Suprapubic skin (tissue), 4 donors: ENCODE results near the gene RAX2. TPM values are rescaled to one million over a fixed set of nuclear protein-coding genes. Genes with fewer than 3 reads are reported as not detected.

Source experiments
- DNase-seq, 2 donors: peaks; one replicate each; pipeline ENCODE4 v3.0.0-alpha.2; 2019; ENCODE audit warnings: low spot score in 2 of 2
- H3K27ac ChIP-seq: fragments of 200-600 bp; sonication (generic); one replicate; pipeline ENCODE4 v1.5.1; 2019
- H3K27me3 ChIP-seq: fragments of 200-600 bp; sonication (generic); one replicate; pipeline ENCODE4 v1.5.1; 2019
- H3K36me3 ChIP-seq: fragments of 200-600 bp; sonication (generic); one replicate; pipeline ENCODE4 v1.5.1; 2019
- H3K4me1 ChIP-seq: fragments of 200-600 bp; sonication (generic); one replicate; pipeline ENCODE4 v1.5.1; 2019
- H3K4me3 ChIP-seq: fragments of 200-600 bp; sonication (generic); one replicate; pipeline ENCODE4 v1.5.1; 2019; ENCODE audit warnings: mild to moderate bottlenecking
- H3K9me3 ChIP-seq: fragments of 200-600 bp; sonication (generic); one replicate; pipeline ENCODE4 v1.5.1; 2019
- EP300 ChIP-seq: sonication (generic); formaldehyde crosslinking; IDR thresholded peaks from one replicate; pipeline ENCODE4 v1.6.1; 2017; ENCODE audit warnings: antibody characterized with exemption
- POLR2A ChIP-seq, 2 donors: fragments of 450-650 bp; IDR thresholded peaks; one replicate each; pipeline ENCODE4 v1.6.1; 2017; ENCODE audit warnings: antibody characterized with exemption in 2 of 2, mild to moderate bottlenecking in 2 of 2, moderate library complexity in 2 of 2
- POLR2AphosphoS5 ChIP-seq, 3 donors: sonication (generic); formaldehyde crosslinking; IDR thresholded peaks; one replicate each; pipeline ENCODE4 v1.6.1; 2017; ENCODE audit warnings: antibody characterized with exemption in 3 of 3
- WGBS: methylation state at CpG from one replicate; pipeline ENCODE4 v1.1.5; 2018; 5-methylcytosine and 5-hydroxymethylcytosine counted together
- total RNA-seq, 4 donors: library from RNA; depleted of rRNA; stranded (reverse); fragments of >200 nt; gene quantifications; one replicate each; pipeline ENCODE4 v1.1.0, GENCODE V29; 2016
- TF ChIP-seq, protein P1 (sequence below), 2 donors: fragments of 200-600 bp in 1 of 2; fragments of 450-650 bp in 1 of 2; sonication (generic) in 1 of 2; IDR thresholded peaks; one replicate each; pipeline ENCODE4 v1.5.1; 2016 to 2019; ENCODE audit warnings: antibody characterized with exemption in 2 of 2, mild to moderate bottlenecking in 1 of 2, moderate library complexity in 1 of 2

The RAX2 gene
- total RNA-seq, 4 donors from 2014 or later, result not detected

GRCh38 chr19:3809881-3810707, 38.1 kb upstream of the RAX2 start:
- TF ChIP-seq, protein P1, sequence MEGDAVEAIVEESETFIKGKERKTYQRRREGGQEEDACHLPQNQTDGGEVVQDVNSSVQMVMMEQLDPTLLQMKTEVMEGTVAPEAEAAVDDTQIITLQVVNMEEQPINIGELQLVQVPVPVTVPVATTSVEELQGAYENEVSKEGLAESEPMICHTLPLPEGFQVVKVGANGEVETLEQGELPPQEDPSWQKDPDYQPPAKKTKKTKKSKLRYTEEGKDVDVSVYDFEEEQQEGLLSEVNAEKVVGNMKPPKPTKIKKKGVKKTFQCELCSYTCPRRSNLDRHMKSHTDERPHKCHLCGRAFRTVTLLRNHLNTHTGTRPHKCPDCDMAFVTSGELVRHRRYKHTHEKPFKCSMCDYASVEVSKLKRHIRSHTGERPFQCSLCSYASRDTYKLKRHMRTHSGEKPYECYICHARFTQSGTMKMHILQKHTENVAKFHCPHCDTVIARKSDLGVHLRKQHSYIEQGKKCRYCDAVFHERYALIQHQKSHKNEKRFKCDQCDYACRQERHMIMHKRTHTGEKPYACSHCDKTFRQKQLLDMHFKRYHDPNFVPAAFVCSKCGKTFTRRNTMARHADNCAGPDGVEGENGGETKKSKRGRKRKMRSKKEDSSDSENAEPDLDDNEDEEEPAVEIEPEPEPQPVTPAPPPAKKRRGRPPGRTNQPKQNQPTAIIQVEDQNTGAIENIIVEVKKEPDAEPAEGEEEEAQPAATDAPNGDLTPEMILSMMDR (IDR thresholded peaks at IDR 0.05), result no peak
- TF ChIP-seq POLR2A (IDR thresholded peaks at IDR 0.05), result no peak
- TF ChIP-seq POLR2AphosphoS5 (IDR thresholded peaks at IDR 0.05), result no peak
- TF ChIP-seq EP300, result no peak
- no peak for DNase-seq
- Histone ChIP-seq H3K27ac (no peak overlapping the region), H3K4me3 (no peak overlapping the region), H3K4me1 (peaks cover 5% of the 10 kb centered on the region), H3K27me3 (peaks cover 10% of the 10 kb centered on the region), H3K36me3 (no peaks in the 10 kb centered on the region), H3K9me3 (no peaks in the 10 kb centered on the region)
- WGBS, result 82% methylated on average over 25 of the region's 26 CpGs

DNA sequence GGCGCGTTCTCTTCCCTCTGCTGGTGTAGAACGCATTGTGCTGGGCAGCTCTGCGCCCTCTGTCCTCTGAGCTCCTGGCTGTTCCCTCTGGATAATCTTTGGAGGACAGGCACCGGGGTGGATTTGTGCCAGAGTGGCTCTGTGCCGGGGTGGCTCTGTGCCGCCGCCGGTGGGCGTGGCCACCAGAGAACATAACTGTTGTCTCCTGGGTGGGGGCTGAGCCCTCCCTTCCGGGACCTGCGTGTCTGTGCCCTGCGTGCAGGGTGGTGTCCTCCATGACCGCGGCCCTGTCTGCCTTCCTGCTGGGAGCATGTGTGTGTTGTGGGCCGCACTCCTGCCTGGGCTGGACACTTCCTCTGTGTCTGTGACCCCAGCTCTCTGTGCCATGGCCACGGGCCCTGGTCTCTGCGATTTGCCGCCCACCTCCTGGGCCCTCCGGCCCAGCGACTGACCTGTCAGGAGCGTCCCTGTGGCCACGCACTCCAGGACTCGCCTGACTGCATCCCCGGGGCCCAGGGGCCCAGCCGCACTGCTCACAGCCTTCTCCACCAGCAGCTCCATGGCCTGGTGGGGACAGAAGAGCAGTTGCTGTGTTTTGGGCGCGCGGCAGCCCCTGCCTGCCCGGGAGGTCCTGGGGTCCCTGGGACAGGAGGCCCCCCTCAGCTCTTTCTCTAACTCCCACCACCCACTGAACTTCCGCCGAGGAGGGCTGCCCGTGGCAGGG, 36.6 kb upstream of the RAX2 start:
- TF ChIP-seq POLR2A (IDR thresholded peaks at IDR 0.05) (no peak), EP300 (no peak)
- TF ChIP-seq, protein P1 (IDR thresholded peaks at IDR 0.05), result no peak
- Histone ChIP-seq H3K4me1 (peaks cover 5% of the 10 kb centered on the region), H3K9me3 (no peaks in the 10 kb centered on the region), H3K27ac (no peak overlapping the region), H3K4me3 (no peak overlapping the region), H3K36me3 (no peaks in the 10 kb centered on the region), H3K27me3 (peaks cover 18% of the 10 kb centered on the region)
- WGBS, result 62% methylated on average over 23 of the region's 33 CpGs
- no peak for DNase-seq

GRCh38 chr19:3807574-3808354, 35.7 kb upstream of the RAX2 start:
- Histone ChIP-seq H3K36me3 (no peaks in the 10 kb centered on the region), H3K27ac (no peak overlapping the region), H3K27me3 (peaks cover 25% of the 10 kb centered on the region), H3K9me3 (no peaks in the 10 kb centered on the region), H3K4me1 (peaks cover 5% of the 10 kb centered on the region), H3K4me3 (no peak overlapping the region)
- DNase-seq, result no peak
- no peak for TF ChIP-seq POLR2AphosphoS5 (IDR thresholded peaks at IDR 0.05)
- TF ChIP-seq EP300, result no peak
- TF ChIP-seq, protein P1 (IDR thresholded peaks at IDR 0.05), result no peak
- no peak for TF ChIP-seq POLR2A (IDR thresholded peaks at IDR 0.05)
- 94% methylated on average over 23 of the region's 35 CpGs for WGBS

DNA sequence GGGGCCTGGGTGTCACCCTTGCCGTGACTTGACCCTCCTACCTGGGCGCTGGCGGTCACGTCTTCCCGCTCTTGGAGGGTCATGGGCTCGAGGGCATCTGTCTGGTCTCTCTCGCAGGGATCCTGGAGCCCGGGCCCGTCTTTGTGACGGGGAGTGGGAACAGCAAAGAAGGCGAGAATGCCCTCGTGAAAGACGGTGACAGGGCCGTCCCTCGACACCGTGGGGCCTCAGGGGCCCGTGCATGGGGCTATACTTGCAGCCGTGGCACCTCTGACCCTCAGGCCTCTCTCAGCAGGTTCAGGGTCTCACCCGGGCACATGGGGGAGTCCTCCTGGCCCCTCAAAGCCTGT, 35.1 kb upstream of the RAX2 start:
- whole genome bisulfite sequencing, result 88% methylated on average over 11 of the region's 19 CpGs
- no peaks in the 10 kb centered on the region for H3K9me3 ChIP-seq
- TF ChIP-seq POLR2A (IDR thresholded peaks at IDR 0.05) (no peak), POLR2AphosphoS5 (IDR thresholded peaks at IDR 0.05) (no peak), EP300 (no peak)
- TF ChIP-seq, protein P1 (IDR thresholded peaks at IDR 0.05), result no peak
- no peaks in the 10 kb centered on the region for H3K36me3 ChIP-seq
- no peak for DNase-seq
- H3K27me3 ChIP-seq, result peaks cover 28% of the 10 kb centered on the region
- H3K4me3 ChIP-seq, result no peak overlapping the region
- H3K4me1 ChIP-seq, result peaks cover 5% of the 10 kb centered on the region
- H3K27ac ChIP-seq, result no peak overlapping the region
